NCI-H1417 (cell line): Measurements from ENCODE around the gene PAX6.

Experiments used
- DNase-seq, 3 experiments: peaks; one replicate each; lab custom pipeline; 2025; lab: John Stamatoyannopoulos, UW

Gene PAX6

GRCh38 chr11:31822175-31822926 lies 11.2 kb upstream of the PAX6 start:
- DNase-seq, result peak in 2 of 3 experiments; percentile 16 to 52

DNA sequence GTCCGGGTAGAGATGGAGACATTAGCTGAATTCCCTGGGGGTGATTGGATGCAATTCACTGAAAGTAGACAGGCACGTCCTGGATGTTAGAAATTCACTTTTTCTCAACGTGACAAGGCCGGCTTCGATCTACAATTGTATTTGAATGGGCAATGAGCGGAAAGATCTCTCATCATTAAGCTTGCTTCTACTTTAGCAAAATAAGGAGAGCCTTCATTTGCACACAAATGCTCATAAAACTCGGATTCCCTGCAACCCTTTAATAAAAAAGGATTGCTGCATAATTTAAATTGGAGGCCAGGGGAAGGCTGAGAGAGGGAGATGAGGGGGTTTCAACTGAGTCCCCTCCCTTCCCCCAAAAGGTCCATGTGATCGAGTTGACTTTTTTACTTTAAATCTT lies 10.6 kb upstream of the PAX6 start:
- DNase-seq, result no peak

DNA sequence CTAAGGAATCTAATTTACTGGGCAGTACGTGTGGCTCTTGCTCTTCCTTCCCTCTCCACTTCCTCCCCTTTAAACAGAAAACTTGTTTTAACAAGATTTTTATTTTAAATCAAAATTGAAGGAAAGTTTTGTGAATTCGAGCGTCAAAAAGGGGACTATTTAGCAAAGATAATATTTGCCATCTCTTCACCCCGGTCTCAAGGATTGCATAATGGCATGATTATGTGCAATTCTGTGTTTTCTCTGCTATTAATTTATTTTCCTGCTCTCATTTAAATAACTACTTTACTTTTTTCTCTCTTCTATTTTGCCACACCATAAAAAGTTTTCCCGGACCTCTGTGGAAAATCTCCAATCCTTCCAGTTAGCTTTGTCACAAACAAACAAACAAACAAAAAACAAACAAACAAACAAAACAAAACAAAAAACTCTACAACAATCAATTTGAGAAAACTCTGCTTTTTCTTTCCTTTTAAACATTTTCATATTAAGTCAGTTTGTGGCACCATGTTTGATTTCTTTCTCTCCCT lies 10.2 kb upstream of the PAX6 start:
- no peak for DNase-seq

GRCh38 chr11:31820438-31820818 lies 9.3 kb upstream of the PAX6 start:
- no peak for DNase-seq

GRCh38 chr11:31819621-31820437 lies 8.7 kb upstream of the PAX6 start:
- DNase-seq, result no peak

DNA sequence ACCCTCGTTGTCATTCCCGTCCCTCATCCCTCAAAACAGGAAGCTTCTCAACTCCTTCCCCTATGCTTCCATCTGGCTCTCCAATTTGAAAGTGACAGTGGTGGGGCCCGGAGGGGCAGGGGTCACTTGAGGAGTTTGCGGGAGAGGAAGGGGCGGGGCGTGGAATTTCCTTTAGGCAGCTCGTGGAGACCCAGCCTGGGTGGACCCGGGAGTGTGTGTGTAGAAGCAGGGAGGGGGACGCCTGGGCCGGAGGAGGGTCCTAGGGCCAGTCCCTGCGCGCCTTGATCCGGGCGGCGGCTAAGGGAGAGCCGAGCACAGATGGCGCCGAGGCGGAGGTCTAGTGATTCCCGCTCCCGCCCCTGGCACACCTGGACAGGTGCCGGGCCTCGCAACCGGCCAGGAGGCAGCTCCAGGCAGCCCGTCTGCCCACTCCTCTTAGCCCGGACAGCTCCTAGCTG lies 7.8 kb upstream of the PAX6 start:
- no peak for DNase-seq

DNA sequence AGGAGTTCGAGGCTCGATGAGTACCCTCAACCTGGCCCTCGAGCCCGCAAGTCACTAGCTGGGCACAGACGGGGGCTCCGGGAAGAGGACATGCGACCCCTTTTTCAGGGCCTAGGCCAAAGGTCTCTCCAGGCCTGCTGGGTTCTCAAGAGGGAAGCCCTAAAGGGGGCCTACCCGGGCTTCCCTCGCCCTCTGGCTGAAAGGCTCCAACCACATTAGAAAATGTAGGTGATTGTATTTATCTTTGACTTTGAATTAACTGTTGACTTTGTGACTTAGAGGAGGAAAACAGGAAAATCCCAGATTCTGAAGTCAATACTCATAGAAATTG lies 7.3 kb upstream of the PAX6 start:
- no peak for DNase-seq

DNA sequence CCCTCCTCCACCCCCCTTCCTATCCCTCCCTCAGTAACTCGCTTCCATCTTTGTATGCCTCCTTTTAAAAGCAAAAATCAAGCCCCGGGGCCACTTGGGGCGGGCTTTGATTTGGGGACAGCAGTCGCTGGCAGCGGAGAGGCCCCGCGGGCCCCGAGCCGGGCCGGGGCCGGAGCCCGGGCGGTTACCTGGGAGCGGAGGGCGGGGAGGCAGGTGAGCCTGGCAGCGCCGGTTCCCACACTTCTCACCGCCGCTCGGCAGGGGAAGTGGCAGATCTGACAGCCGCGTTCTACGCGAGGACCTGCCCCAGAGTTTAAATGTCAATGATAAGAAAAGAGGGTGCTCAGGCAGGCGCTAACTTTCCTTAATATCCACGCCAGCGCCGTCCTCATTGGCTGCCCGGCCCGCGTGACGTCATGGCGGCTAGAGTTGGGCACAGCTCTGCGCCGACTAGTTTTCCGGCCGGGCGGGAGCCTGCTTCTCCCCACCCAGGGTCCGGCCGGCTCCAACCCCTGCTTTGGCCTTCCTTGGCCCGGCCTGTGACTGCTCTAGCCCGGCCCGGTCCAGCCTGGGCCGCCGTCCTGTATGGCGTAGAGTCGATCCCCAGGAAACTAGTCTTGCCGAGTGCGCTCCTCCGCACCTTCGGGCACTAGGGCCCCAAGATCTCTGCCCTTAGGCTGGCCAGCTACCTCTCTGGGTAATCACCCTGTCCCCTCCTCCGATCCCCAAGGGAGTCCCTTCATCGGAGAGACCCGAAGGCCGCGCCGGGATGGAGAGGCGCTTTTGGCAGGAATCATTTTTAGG lies 6.7 kb upstream of the PAX6 start:
- DNase-seq, result peak in 1 of 3 experiments; percentile 64

DNA sequence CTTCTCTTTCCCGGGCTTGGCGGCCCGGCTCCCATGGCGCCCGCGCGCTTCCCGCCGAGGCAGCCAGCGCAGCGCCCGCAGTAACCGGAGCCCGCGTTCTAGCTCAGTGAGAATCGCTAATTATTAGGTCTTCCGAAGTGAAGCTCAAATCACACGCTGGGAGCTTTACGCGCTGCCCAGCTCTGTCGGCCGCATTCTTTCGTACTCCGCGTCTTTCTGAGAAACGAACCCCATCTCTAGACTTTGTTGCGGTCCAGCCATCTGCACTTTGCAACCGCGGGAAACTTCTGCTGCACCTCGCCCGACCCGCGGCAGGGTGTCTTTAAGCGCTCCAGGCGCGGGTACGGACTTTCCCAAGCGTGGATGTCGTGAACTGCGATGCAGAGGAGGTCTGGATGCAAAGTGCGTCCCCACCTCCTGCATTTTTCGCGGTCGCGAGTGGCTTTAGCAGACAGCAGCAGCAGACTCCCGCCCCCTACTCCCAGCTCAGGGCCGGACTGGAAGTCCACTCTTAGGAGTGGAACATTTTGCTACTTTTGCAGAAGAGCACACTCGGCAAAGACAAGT lies 6.0 kb upstream of the PAX6 start:
- DNase-seq, result peak in 2 of 3 experiments; percentile 73 to 80

DNA sequence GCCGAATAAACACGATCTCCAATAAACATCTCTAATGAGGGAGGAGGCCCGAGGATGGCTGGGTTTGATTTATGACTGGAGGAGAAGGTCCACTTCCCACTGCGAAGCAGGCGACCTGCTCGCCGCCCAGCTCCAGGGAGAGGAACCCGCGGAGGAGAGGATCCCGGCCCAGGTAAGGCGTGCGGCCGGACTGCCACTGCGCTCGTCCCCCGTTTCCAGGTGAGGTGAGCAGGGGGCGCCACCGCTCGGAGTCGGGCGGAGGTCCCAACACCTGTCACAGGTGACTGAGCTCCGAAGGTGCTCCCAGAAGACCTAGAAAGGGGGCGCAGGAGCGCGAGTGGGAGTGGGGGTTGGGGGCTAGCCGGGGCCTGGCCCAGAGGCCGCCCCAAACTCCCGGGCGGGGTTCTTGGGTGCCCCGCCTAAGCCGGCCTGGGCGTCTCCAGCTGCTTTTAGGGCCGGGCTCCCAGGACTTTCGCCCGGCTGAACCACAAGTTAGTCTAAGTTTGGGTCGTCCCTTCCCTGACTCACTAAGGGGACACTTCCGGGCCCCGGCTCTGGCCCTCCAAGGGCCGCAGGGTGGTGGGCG lies 5.4 kb upstream of the PAX6 start:
- DNase-seq, result peak in 2 of 3 experiments; percentile 53 to 82

GRCh38 chr11:31815711-31816467 lies 4.8 kb upstream of the PAX6 start:
- peak in 1 of 3 experiments; percentile 47 for DNase-seq

DNA sequence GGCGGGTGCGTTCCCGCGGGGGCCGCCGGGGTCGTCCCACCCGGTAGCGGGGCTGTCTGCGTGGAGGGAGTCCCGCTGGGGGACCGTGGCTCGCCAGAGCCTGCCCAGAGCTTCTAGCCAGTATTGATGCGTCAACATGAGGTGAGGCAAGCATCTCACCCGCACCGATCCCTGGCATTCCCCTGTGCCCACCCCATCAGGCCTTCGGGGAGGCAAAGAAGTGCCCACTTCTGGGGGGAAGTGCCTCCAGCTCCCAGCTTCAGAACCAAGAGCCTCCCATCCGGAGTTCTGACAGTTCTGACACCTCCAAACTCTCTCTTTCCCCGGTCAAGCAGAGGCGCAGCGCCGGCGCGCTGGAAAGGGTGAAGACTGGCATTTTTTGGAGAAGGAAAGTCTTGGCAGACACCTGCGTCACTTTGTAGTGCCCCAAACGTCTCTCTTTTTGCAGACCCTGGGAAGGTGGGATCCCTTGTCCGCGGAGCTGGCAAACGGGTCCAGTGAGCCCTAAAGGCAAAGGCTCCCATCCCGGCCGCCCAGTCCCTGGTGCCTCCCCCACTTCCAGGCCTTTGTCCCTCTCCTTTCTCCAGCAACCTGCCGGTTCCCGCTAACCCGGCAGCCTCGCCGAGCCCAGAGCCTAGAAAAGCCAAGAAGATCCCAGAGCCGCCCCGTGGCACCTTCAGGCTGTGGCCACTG lies 3.2 kb upstream of the PAX6 start:
- DNase-seq, result peak in 2 of 3 experiments; percentile 58

DNA sequence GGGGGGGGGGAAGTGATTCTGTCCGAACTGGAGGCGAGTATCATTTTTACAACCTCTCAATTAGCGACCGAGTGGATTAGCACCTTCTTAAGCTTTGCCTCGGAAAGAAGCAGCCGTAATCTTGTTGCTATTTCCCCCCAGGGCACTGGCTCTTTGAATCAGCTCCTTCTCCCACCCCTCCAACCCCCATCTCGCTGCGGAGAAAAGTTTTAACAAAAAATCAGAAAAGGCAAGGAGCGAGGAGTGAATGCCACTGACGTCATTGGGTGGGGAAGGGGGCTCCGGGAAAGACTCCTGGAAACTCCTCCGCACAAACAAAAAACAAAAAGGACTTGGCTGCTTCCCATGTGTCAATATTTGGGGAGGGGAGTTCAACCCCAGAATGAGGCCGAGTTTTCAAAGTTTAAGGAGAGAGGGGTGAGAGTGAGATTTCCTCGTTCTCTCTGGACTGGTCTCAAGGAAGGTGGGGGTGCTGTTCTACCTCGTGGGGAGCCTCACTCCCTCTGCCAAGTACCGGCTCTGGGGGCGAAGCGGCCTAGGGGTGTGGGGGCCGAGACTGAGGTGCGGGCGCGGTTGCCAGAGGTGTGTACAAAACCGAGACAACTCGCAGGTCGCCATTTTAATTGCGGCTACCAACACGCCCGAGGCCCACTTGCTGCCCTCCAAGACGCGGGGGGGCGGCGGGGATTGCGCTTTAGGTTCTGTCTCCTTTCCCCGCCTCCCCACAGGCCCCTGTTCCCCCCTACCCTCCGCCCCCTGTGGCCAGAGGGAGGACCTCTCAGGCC lies 2.5 kb upstream of the PAX6 start:
- peak in 2 of 3 experiments; percentile 58 to 59 for DNase-seq

- peak in 2 of 3 experiments; percentile 81 to 85 for DNase-seq
Measured at GRCh38 chr11:31812383-31813381, 1.6 kb upstream of the PAX6 start.

DNA sequence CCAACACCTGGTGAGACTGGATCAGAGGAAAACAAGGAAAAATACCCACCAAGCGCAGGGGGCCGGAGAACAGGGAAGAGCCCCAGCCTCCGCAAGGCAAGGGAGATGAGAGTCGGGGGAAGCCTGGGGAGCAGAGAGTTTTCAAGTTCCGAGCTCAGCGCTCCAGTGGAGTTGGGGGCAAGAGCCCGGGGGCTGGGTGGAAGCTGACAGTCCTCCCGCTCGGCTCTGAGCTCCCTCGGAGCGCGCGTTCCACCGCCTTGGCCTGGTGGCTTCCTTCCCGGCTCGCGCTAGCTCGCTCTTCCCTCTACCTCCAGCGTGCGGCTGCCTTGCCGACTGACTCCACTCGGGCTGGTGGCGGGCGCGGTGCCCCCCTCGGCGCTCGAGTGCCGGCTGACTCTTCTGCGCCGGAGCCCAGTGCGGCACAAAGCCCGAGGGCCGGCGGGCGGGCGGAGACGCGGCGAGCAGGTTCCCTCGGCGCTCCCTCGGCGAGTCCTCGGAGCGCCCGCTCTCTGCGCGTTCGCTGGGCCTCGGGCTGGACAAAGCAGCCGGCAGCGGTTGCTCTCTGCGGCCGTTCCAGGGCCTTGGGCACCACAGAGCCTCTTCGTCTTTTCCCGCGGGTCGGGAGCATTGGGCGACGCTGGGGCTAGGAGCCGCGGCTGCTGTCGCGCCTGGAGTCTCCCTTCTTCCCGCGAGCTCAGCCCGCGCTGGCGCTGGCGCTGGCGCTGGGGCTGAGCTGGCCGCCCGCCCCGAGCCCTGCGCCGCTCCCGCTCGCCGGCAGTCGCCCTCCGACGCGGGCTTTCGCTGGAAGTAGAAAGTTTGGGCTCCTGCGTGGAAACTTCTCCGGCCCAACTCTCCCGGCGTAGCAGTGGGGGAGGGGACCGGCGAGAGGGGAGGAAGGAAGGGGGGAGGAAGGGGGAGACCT lies 1.0 kb downstream of the PAX6 start:
- DNase-seq, result peak; percentile 23 to 84 (median 83)

DNA sequence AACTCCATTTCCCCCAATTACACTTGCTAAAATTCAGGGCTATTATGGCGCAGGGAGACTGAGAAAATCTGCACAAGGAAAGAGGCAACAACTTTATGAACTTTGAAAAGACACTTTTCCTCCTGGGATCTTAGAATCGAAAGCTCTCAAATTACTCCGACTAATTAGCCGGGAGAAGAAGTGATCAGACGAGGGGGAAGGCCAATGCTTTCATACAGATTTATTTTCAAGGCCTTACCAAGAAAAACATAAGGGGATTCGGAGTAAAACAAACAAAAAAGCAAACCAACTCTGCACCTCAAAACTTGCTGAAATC lies 1.6 kb downstream of the PAX6 start:
- no peak for DNase-seq
